ENCODE results near the gene SCN5A.

SCN5A gene

DNA sequence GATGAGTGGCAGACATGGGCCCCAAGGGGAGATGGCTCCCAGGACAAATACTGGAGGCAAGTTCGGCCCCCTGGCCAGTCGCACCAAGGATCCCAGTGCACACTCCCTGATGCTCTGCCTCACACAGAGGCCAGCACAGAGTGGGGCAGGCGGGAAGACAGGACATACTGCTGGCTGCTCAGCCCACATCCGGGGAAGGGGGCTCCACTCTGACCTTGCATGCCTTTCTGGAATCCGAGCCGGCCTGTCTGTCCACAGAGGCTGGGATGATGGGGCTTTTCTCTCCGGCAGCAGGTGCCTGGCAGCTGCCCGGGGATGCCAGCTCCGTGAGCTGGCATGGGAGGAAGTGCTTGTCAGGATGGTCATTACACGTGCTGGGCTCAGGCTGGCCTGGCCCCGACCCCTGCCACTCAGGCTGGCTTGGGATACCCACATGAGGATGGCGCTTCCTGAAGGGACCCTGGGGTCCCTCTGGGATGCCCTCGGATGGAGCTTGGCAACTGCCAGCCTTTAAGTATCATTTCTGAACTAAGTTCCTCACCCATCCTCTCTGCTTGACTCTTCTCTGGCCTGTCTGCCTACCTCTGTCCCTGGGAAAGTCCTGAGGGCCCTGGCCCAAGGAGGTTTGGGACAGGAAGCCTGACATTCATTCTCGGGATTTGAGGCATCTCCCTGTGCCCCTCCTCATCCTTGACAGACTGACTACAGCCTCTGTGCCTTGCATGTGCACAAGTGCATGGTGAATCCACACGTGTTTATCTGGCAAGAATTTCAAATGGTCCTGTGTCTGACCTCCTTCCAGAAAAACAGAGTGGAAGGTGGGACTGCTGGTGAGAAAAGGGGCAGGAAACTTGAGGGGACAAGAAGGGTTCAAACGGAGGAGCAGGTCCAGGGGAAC lies 106.8 kb downstream of the SCN5A start:
- Mint-ChIP-seq H3K36me3 (ENCODE audit: low read depth) (no peaks in the 10 kb centered on the region), H3K27ac (no peak overlapping the region), H3K4me1 (ENCODE audit: low read depth) (no peaks in the 10 kb centered on the region), H3K9me3 (no peaks in the 10 kb centered on the region), H3K27me3 (no peaks in the 10 kb centered on the region), H3K4me3 (no peak overlapping the region)
- intact Hi-C loops (cut with micrococcal nuclease): no loop called here

- H3K4me3 Mint-ChIP-seq: no peak overlapping the region
- H3K27ac Mint-ChIP-seq: no peak overlapping the region
- peaks cover under 1% of the 10 kb centered on the region for H3K36me3 Mint-ChIP-seq (ENCODE audit: low read depth)
These were observed 107.7 kb downstream of the SCN5A start for GRCh38 chr3:38541806-38542205.

GRCh38 chr3:38538773-38539353 lies 110.6 kb downstream of the SCN5A start:
- H3K9me3 Mint-ChIP-seq: no peaks in the 10 kb centered on the region
- no peaks in the 10 kb centered on the region for H3K27me3 Mint-ChIP-seq
- H3K36me3 Mint-ChIP-seq (ENCODE audit: low read depth): peaks cover 18% of the 10 kb centered on the region
- intact Hi-C loops (cut with micrococcal nuclease): no loop called here
- H3K4me1 Mint-ChIP-seq (ENCODE audit: low read depth): no peaks in the 10 kb centered on the region
- H3K4me3 Mint-ChIP-seq: no peak overlapping the region
- H3K27ac Mint-ChIP-seq: no peak overlapping the region

More at GRCh38 chr3:38541806-38542205, 107.7 kb downstream of the SCN5A start:
- Mint-ChIP-seq H3K27me3 (no peaks in the 10 kb centered on the region), H3K4me1 (ENCODE audit: low read depth) (no peaks in the 10 kb centered on the region), H3K9me3 (no peaks in the 10 kb centered on the region)
- intact Hi-C loops (cut with micrococcal nuclease): no loop called here

DNA sequence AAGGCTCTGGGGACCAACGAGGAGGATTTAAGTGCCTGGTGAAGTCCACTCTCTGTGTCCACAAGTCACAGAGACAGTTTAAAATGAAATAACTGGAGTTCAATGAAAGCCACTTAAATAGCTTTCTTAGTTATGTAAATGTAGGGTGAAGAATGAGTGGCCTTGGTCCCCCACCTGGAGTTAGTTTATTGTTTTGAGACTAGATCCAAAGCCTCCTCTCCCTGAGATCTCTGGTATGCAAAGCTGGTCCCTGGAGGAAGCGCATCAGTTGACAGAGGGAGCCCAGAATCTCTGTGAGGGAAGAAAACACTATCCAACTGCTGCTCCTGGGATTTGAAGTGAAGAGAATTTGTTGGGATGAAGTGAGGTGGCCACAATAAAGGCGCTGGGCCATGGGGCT lies 112.8 kb downstream of the SCN5A start:
- Mint-ChIP-seq H3K4me1 (ENCODE audit: low read depth) (no peaks in the 10 kb centered on the region), H3K36me3 (ENCODE audit: low read depth) (peaks cover 25% of the 10 kb centered on the region), H3K4me3 (no peak overlapping the region), H3K27ac (no peak overlapping the region), H3K9me3 (no peaks in the 10 kb centered on the region), H3K27me3 (no peaks in the 10 kb centered on the region)
- intact Hi-C loops (cut with micrococcal nuclease): no loop called here

GRCh38 chr3:38534604-38535003 lies 114.9 kb downstream of the SCN5A start:
- intact Hi-C loops (cut with micrococcal nuclease): no loop called here
- no peak overlapping the region for H3K27ac Mint-ChIP-seq
- H3K4me1 Mint-ChIP-seq (ENCODE audit: low read depth): no peaks in the 10 kb centered on the region
- H3K36me3 Mint-ChIP-seq (ENCODE audit: low read depth): peaks cover 30% of the 10 kb centered on the region
- no peaks in the 10 kb centered on the region for H3K9me3 Mint-ChIP-seq
- no peaks in the 10 kb centered on the region for H3K27me3 Mint-ChIP-seq
- no peak overlapping the region for H3K4me3 Mint-ChIP-seq

DNA sequence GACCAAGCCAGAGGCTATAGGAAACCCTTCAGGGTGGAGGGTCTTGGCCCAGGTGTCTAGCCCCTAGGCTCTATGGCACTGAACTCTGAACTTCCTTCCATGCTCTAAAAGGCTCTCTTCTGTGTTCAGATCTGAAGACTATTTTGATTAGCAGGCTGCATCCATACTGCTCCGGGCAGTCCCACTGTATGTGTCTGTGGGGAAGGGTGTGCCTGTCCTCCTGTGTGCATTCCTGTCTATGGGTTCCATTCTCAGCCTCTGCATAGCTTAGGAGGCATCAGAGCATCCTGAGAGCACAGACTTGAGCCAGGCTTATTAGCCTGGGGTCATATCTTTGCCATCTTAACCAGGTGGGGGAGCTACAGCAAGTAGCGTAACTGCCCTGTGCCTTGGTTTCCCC lies 115.3 kb downstream of the SCN5A start:
- no peaks in the 10 kb centered on the region for H3K4me1 Mint-ChIP-seq (ENCODE audit: low read depth)
- H3K36me3 Mint-ChIP-seq (ENCODE audit: low read depth): peaks cover 30% of the 10 kb centered on the region
- H3K9me3 Mint-ChIP-seq: no peaks in the 10 kb centered on the region
- H3K27me3 Mint-ChIP-seq: no peaks in the 10 kb centered on the region
- no peak overlapping the region for H3K27ac Mint-ChIP-seq
- intact Hi-C loops (cut with micrococcal nuclease): no loop called here
- no peak overlapping the region for H3K4me3 Mint-ChIP-seq

- no peak overlapping the region for H3K27ac Mint-ChIP-seq
- H3K27me3 Mint-ChIP-seq: no peaks in the 10 kb centered on the region
- H3K36me3 Mint-ChIP-seq (ENCODE audit: low read depth): peaks cover 30% of the 10 kb centered on the region
- intact Hi-C loops (cut with micrococcal nuclease): no loop called here
- no peaks in the 10 kb centered on the region for H3K4me1 Mint-ChIP-seq (ENCODE audit: low read depth)
- H3K9me3 Mint-ChIP-seq: no peaks in the 10 kb centered on the region
- H3K4me3 Mint-ChIP-seq: no peak overlapping the region
These were observed 116.1 kb downstream of the SCN5A start for GRCh38 chr3:38533285-38533976.

DNA sequence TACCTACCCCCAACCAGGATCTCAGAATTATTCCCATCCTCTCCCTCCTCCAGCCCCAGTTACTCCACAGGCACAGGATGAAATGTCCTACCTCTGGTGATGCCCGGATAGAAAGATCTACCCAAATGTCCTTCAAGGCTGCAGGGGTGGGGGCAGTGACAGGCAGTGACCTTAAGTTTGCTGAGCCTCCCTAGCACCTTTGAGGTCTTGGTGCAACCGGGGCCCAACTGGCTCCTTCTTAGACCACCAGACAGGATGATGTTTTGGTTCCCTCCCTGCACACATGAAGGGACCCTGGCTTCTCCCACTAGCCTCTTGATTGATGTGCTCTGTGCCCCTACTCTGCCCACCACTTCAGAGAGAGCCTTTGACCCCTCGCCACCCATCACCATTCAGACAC lies 117.0 kb downstream of the SCN5A start:
- intact Hi-C loops (cut with micrococcal nuclease): no loop called here
- Mint-ChIP-seq H3K27me3 (no peaks in the 10 kb centered on the region), H3K4me1 (ENCODE audit: low read depth) (no peaks in the 10 kb centered on the region), H3K36me3 (ENCODE audit: low read depth) (peaks cover 39% of the 10 kb centered on the region), H3K4me3 (no peak overlapping the region), H3K9me3 (no peaks in the 10 kb centered on the region), H3K27ac (no peak overlapping the region)

GRCh38 chr3:38528457-38528856 lies 121.0 kb downstream of the SCN5A start:
- Mint-ChIP-seq H3K9me3 (no peaks in the 10 kb centered on the region), H3K36me3 (ENCODE audit: low read depth) (peaks cover 59% of the 10 kb centered on the region), H3K4me1 (ENCODE audit: low read depth) (no peaks in the 10 kb centered on the region), H3K4me3 (no peak overlapping the region), H3K27ac (no peak overlapping the region), H3K27me3 (no peaks in the 10 kb centered on the region)
- intact Hi-C loops (cut with micrococcal nuclease): no loop called here

DNA sequence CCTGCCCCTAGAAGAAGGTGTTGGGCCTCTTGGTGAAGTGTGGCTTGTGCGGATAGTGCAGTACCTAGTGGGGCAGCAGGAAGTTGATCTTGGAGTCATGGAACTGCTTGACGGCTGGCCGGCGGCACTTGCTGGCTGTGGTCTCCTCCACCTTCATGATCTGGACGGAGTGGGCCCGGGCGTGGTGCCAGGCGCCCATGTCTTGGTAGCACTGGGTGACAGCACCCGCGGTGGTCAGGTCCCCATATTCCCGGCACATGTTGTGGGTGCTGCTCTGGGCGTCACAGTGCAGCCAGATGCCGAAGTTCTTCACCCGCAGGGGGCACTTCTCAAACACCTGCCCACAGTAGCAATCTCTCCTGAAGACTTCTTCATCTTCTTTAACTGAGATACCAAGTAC lies 122.7 kb downstream of the SCN5A start:
- H3K9me3 Mint-ChIP-seq: no peaks in the 10 kb centered on the region
- no peaks in the 10 kb centered on the region for H3K4me1 Mint-ChIP-seq (ENCODE audit: low read depth)
- H3K27ac Mint-ChIP-seq: no peak overlapping the region
- no peaks in the 10 kb centered on the region for H3K27me3 Mint-ChIP-seq
- peaks cover 65% of the 10 kb centered on the region for H3K36me3 Mint-ChIP-seq (ENCODE audit: low read depth)
- no peak overlapping the region for H3K4me3 Mint-ChIP-seq
- intact Hi-C loops (cut with micrococcal nuclease): no loop called here

- no peaks in the 10 kb centered on the region for H3K27me3 Mint-ChIP-seq
- intact Hi-C loops (cut with micrococcal nuclease): no loop called here
- no peak overlapping the region for H3K27ac Mint-ChIP-seq
- H3K36me3 Mint-ChIP-seq (ENCODE audit: low read depth): peaks cover 66% of the 10 kb centered on the region
- no peaks in the 10 kb centered on the region for H3K9me3 Mint-ChIP-seq
- H3K4me1 Mint-ChIP-seq (ENCODE audit: low read depth): no peaks in the 10 kb centered on the region
- no peak overlapping the region for H3K4me3 Mint-ChIP-seq
These were observed 125.2 kb downstream of the SCN5A start for GRCh38 chr3:38524141-38524739.

DNA sequence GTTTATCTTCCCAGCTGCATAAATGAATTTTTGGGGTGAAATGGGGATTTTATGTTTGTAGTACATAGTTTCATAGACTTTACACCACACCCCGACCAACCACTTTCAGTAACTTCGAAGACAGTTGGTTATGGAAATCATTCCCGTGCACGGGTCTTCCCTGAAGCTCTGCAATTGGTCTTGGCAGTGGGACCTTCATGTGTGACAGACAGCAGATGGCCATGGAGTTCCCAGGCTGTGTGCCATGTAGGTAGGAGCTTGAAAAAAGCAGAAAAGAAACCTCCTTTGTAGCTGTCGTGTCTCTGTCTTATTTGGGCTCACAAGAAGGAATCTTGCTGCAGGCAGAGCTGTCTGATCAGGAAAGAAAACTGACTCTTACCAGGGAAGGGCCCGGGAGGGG lies 127.5 kb downstream of the SCN5A start:
- H3K4me1 Mint-ChIP-seq (ENCODE audit: low read depth): no peaks in the 10 kb centered on the region
- no peaks in the 10 kb centered on the region for H3K27me3 Mint-ChIP-seq
- no peaks in the 10 kb centered on the region for H3K9me3 Mint-ChIP-seq
- peaks cover 60% of the 10 kb centered on the region for H3K36me3 Mint-ChIP-seq (ENCODE audit: low read depth)
- no peak overlapping the region for H3K4me3 Mint-ChIP-seq
- no peak overlapping the region for H3K27ac Mint-ChIP-seq
- intact Hi-C loops (cut with micrococcal nuclease): no loop called here

- Mint-ChIP-seq H3K4me3 (no peak overlapping the region), H3K9me3 (no peaks in the 10 kb centered on the region), H3K27ac (no peak overlapping the region), H3K27me3 (no peaks in the 10 kb centered on the region), H3K36me3 (ENCODE audit: low read depth) (peaks cover 60% of the 10 kb centered on the region), H3K4me1 (ENCODE audit: low read depth) (no peaks in the 10 kb centered on the region)
- intact Hi-C loops (cut with micrococcal nuclease): loop anchor here (1.0 kb wide), 2 partner anchors 130 to 479 kb away; no protein-coding TSS in a partner anchor
These were observed 128.0 kb downstream of the SCN5A start for GRCh38 chr3:38521391-38521987.

Data from dendritic cell treated with granulocyte-macrophage colony-stimulating factor and Interleukin-4, amounts not matched to agents 40 ng/mL and 50 ng/mL, for 4 days (primary cell).